B cell (primary cell): ENCODE data around the gene KLHL6. TPM values are rescaled to one million over a fixed set of nuclear protein-coding genes. Genes with fewer than 3 reads are reported as not detected.

ENCODE experiments used
- ATAC-seq: fragments of 200-7000 bp; cut with Tn5 transposase; one replicate; pipeline ENCODE4 v1.10.0; 2021; ENCODE audit warnings: low read depth, mild to moderate bottlenecking, moderate number of reproducible peaks, moderate library complexity
- CTCF ChIA-PET: fragments of 350-600 bp; sonication (Branson Sonifier 250); formaldehyde crosslinking; loops from one replicate; lab custom pipeline; 2021; ENCODE audit warnings: antibody characterized with exemption, inconsistent platforms; lab: Charles Lee
- POLR2A ChIA-PET: fragments of 350-600 bp; sonication (Branson Sonifier 250); formaldehyde crosslinking; loops from one replicate; lab custom pipeline; 2021; ENCODE audit warnings: antibody characterized with exemption; lab: Charles Lee
- DNase-seq: peaks from one replicate; pipeline ENCODE4 v3.0.0; 2013
- H2AFZ ChIP-seq: 2 replicates; pipeline ENCODE4 v1.6.1; 2012; ENCODE audit warnings: mild to moderate bottlenecking, low read depth, low read length; ENCODE audit not compliant: insufficient read depth, poor library complexity, severe bottlenecking
- H3K27ac ChIP-seq, 2 donors: 1 replicate in 1 of 2; 2 replicates in 1 of 2; pipeline ENCODE4 v1.5.1; 2012 to 2013; ENCODE audit warnings: low read length in 2 of 2, mild to moderate bottlenecking in 2 of 2, moderate library complexity in 1 of 2
- H3K27me3 ChIP-seq, 4 experiments: fragments of 200-600 bp in 1 of 4; sonication (generic) in 1 of 4; replicated peaks in 1 of 4; 1 replicate in 2 of 4; 2 replicates in 2 of 4; pipeline versions ENCODE4 v1.6.1 to v1.7.0; 2013 to 2016; ENCODE audit warnings: low read length in 3 of 4, mild to moderate bottlenecking in 2 of 4, mixed read lengths in 1 of 4, moderate library complexity in 1 of 4; ENCODE audit not compliant: insufficient read depth in 4 of 4, control insufficient read depth in 3 of 4; ENCODE audit errors: control extremely low read depth in 1 of 4
- H3K36me3 ChIP-seq, 2 experiments: replicated peaks in 1 of 2; 1 replicate in 1 of 2; 2 replicates in 1 of 2; pipeline versions ENCODE4 v1.6.1 to v1.7.1; 2013; ENCODE audit warnings: low read length in 1 of 2; ENCODE audit not compliant: insufficient read depth in 2 of 2, control insufficient read depth in 1 of 2; ENCODE audit errors: control extremely low read depth in 1 of 2, extremely low read depth in 1 of 2
- H3K4me1 ChIP-seq, 2 donors: fragments of 200-600 bp in 1 of 2; sonication (generic) in 1 of 2; 1 replicate in 1 of 2; 2 replicates in 1 of 2; pipeline versions ENCODE4 v1.5.1 to v1.6.1; 2013 to 2017; ENCODE audit warnings: low read length in 2 of 2; ENCODE audit not compliant: control insufficient read depth in 2 of 2, insufficient read depth in 2 of 2
- H3K4me2 ChIP-seq: replicated peaks from 2 replicates; pipeline ENCODE3; 2012; ENCODE audit warnings: mild to moderate bottlenecking, low read depth, low read length; ENCODE audit not compliant: poor library complexity, severe bottlenecking
- H3K4me3 ChIP-seq, 5 experiments: fragments of 200-600 bp in 1 of 5; sonication (generic) in 1 of 5; 1 replicate in 3 of 5; 2 replicates in 2 of 5; pipeline versions ENCODE4 v1.5.1 to v1.7.0; 2011 to 2016; ENCODE audit warnings: low read length in 4 of 5, mild to moderate bottlenecking in 4 of 5, low read depth in 2 of 5, control low read depth in 1 of 5, moderate library complexity in 1 of 5; ENCODE audit not compliant: insufficient read depth in 1 of 5; ENCODE audit errors: control extremely low read depth in 1 of 5, extremely low read depth in 1 of 5
- H3K79me2 ChIP-seq: fragments of 200-600 bp; sonication (generic); one replicate; pipeline ENCODE4 v1.6.0; 2016; ENCODE audit warnings: low read length; ENCODE audit not compliant: control insufficient read depth, insufficient read depth
- H3K9ac ChIP-seq: fragments of 200-600 bp; sonication (generic); 2 replicates; pipeline ENCODE4 v1.6.1; 2017; ENCODE audit warnings: mild to moderate bottlenecking, low read length, moderate library complexity
- H3K9me3 ChIP-seq, 3 donors: one replicate each; pipeline versions ENCODE4 v1.6.1 to v1.7.1; 2013; ENCODE audit warnings: low read length in 2 of 3; ENCODE audit not compliant: control insufficient read depth in 2 of 3, insufficient read depth in 1 of 3; ENCODE audit errors: control extremely low read depth in 1 of 3
- H4K20me1 ChIP-seq: 2 replicates; pipeline ENCODE4 v1.6.0; 2012; ENCODE audit warnings: mild to moderate bottlenecking, low read length; ENCODE audit not compliant: insufficient read depth, control insufficient read depth, poor library complexity, severe bottlenecking
- H3K27ac Mint-ChIP-seq: one replicate; pipeline ENCODE4 v1.8.0; 2021; ENCODE audit warnings: mixed read lengths
- H3K27me3 Mint-ChIP-seq: one replicate; pipeline ENCODE4 v1.8.0; 2021; ENCODE audit warnings: mixed read lengths
- H3K4me1 Mint-ChIP-seq: one replicate; pipeline ENCODE4 v1.8.0; 2021; ENCODE audit warnings: mixed read lengths
- H3K4me3 Mint-ChIP-seq: one replicate; pipeline ENCODE4 v1.8.0; 2021; ENCODE audit warnings: mixed read lengths
- H3K9me3 Mint-ChIP-seq: one replicate; pipeline ENCODE4 v1.8.0; 2022; ENCODE audit warnings: mixed read lengths; ENCODE audit not compliant: insufficient read depth
- EZH2 ChIP-seq: IDR thresholded peaks from 2 replicates; pipeline ENCODE4 v1.6.1; 2012; ENCODE audit warnings: borderline replicate concordance, low read depth, mild to moderate bottlenecking, moderate library complexity, low read length; ENCODE audit not compliant: insufficient read depth, poor library complexity, severe bottlenecking
- WGBS: methylation state at CpG from one replicate; pipeline ENCODE4 v1.1.5; 2013; ENCODE audit warnings: missing lambda C conversion rate; ENCODE audit not compliant: insufficient coverage; 5-methylcytosine and 5-hydroxymethylcytosine counted together
- intact Hi-C: fragments of 100-400 bp; cut with micrococcal nuclease; formaldehyde crosslinking; loops from one replicate; pipeline ENCODE4 v1.10.0; 2022
- polyA plus RNA-seq: library from polyadenylated mRNA; depleted of rRNA; stranded (reverse); fragments of >200 nt; gene quantifications from 2 replicates; pipeline ENCODE4 v1.2.3, GENCODE V29; 2012
- total RNA-seq, 2 donors: library from RNA; stranded (reverse); fragments of 120-200 nt in 1 of 2; gene quantifications; 1 replicate in 1 of 2; 2 replicates in 1 of 2; pipeline versions ENCODE4 v1.2.3 to v1.2.4, GENCODE V29; 2013 to 2022
- TF ChIP-seq, protein P1 (sequence below): fragments of 200-600 bp; IDR thresholded peaks from one replicate; pipeline ENCODE4 v1.8.0; 2022; ENCODE audit warnings: antibody characterized with exemption, mild to moderate bottlenecking

The KLHL6 gene
- total and polyA plus RNA-seq, 2 donors (not counting 1 experiment from before 2014, with no cell fraction given): 29.6 to 69.7 TPM

- 98% methylated on average over 6 of the region's 7 CpGs for WGBS
- POLR2A ChIA-PET: no interaction called here
These were observed 53.0 kb downstream of the KLHL6 start for GRCh38 chr3:183502237-183503181.

More at GRCh38 chr3:183502237-183503181, 53.0 kb downstream of the KLHL6 start:
- Histone ChIP-seq H2AFZ (no peak overlapping the region), H3K4me1 (no peaks in the 10 kb centered on the region), H4K20me1 (peaks cover 29% of the 10 kb centered on the region), H3K9ac (no peak overlapping the region), H3K79me2 (peaks cover 43% of the 10 kb centered on the region), H3K4me2 (no peak overlapping the region), H3K36me3 (peaks cover 23 to 87% of the 10 kb centered on the region in 2 experiments), H3K27me3 (no peaks in the 10 kb centered on the region), H3K27ac (no peak overlapping the region), H3K4me3 (no peak overlapping the region), H3K9me3 (peaks cover 3 to 6% (median 5%) of the 10 kb centered on the region in 3 donors)
- ATAC-seq (no peak), DNase-seq (no peak)
- Mint-ChIP-seq H3K27me3 (no peaks in the 10 kb centered on the region), H3K9me3 (no peaks in the 10 kb centered on the region), H3K4me3 (no peak overlapping the region), H3K4me1 (peaks cover 5% of the 10 kb centered on the region), H3K27ac (no peak overlapping the region)
- TF ChIP-seq, protein P1, sequence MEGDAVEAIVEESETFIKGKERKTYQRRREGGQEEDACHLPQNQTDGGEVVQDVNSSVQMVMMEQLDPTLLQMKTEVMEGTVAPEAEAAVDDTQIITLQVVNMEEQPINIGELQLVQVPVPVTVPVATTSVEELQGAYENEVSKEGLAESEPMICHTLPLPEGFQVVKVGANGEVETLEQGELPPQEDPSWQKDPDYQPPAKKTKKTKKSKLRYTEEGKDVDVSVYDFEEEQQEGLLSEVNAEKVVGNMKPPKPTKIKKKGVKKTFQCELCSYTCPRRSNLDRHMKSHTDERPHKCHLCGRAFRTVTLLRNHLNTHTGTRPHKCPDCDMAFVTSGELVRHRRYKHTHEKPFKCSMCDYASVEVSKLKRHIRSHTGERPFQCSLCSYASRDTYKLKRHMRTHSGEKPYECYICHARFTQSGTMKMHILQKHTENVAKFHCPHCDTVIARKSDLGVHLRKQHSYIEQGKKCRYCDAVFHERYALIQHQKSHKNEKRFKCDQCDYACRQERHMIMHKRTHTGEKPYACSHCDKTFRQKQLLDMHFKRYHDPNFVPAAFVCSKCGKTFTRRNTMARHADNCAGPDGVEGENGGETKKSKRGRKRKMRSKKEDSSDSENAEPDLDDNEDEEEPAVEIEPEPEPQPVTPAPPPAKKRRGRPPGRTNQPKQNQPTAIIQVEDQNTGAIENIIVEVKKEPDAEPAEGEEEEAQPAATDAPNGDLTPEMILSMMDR: no peak
- TF ChIP-seq EZH2: no peak
- CTCF ChIA-PET: interaction anchor here (0.7 to 1.8 kb wide), 5 partner anchors 20 to 262 kb away, joined by 3 to 8 read pairs (median 4); partner anchors contain the start of gene KLHL6
- intact Hi-C loops: no loop called here
